GM19099 (cell line): Measurements from ENCODE around the gene COPB2.

Experiments
- POLR2A ChIP-seq: IDR thresholded peaks from 3 replicates; pipeline ENCODE4 v1.6.1; 2011; ENCODE audit warnings: low read depth; ENCODE audit not compliant: insufficient read length; ENCODE audit errors: extremely low read depth

COPB2 gene

DNA sequence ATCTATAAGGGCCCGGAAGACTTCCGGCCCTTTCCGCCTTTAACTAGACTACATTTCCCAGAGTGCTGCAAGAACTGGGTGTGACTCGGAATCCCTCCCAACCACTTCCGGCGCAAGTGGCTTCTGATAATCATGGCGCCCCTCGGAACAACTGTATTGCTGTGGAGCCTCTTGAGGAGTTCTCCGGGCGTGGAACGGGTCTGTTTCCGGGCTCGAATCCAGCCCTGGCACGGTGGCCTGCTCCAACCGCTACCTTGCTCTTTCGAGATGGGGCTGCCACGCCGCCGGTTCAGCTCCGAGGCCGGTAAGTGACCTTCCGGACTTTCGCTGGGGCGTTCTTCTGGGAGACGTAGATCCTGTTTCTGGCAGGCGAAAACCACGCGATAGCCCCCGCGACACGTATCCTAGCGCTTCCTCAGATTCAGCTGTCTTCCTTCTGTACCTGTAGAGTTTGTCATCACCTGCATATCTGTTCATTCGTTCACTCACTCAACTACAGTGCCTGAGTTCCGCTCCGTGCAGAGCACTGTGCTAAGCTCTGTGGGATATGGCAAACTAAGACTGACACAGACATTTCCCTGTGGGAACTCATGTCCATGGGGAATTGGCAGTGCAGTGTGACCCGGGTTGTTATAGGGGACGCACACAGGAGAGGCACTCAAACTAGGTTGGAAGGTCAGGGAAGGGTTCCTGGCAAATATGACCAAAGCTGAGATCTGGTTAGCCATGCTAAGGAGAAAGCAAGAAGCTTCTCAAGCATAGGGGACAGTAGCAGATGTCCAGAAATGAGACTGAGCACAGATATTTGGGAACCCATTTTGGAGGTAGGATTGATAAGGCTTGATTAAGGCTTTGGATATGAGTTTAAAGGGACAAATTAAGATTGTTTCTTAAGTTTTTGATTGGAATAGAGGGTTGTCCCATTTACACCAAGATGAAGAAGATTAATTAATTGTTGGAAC lies 45.3 kb downstream of the COPB2 start, which contains the start of gene MRPS22:
TSS of gene MRPS22 (plus strand) at position 126 of the 962 bp plus-strand sequence. CDS start at position 133, 7 bp downstream.
- peak; percentile 82 for TF ChIP-seq POLR2A

DNA sequence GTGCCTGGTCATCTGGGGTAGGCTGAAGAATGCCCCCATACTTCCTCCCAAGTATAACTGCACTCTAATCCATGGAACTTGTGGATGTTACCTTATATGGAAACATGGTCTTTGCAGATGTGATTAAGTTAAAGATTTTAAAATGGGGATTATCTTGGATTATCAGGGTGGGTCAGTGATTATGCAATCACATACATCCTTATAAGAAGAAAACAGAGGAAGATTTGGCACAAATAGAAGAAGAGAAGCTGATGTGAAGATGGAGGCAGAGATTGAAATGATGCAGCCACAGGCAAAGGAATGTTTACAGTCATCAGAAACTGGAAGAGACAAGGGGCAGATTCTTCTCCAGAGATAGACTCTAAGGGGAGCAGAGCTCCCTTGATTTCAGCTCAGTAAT lies 47.4 kb downstream of the COPB2 start:
- no peak for TF ChIP-seq POLR2A

DNA sequence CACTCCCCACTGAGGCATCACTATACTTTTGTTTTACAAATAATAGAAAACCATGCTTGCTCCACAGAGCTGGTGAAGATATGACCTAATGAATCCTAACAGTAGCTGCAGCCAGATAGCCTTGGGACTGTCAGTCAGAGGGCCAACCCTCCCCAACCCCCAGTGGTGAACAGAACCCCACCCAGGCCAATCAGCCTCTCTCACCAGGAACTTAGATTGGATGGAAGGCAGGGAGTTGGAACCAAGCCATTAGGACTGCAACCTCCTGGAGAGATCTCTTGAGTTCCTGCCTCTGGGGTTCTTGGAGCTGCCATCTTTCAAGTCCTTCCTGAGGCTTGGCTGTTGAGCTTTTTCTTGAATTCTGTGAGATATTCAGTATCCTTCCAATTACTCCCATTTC lies 48.7 kb downstream of the COPB2 start:
- TF ChIP-seq POLR2A = no peak

DNA sequence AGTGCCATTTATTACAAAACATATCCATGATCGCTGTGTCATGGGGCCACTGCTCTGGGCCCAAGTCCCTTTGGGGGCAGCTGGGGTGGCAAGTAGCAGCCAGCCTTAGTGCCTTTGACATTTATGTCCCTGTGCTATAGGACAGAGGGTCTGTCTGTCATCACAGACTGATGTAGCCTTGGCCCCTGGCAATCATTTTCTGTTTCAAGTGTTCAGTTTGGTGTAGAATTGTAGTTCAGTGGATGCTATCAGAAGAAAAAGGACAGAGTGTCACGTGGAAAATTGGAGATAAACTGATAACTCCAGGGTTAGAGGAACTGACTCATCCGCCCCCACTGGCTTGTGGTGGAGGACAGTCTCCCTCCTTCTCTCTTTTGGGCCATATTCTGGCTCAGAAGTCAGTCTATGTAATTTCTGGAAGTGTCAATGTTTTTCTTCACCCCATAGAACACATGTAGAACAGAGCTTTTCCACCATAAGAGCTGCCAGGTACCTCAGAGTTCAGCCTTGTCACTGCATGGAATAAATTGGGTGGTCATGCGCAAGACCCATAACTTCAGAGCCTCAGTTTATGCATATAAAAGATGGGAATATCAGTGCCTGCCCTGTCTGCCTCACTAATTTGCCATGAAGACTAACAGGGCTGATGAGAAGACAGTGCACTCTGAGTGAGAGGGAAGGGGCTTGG lies 50.1 kb downstream of the COPB2 start:
- TF ChIP-seq POLR2A = no peak

DNA sequence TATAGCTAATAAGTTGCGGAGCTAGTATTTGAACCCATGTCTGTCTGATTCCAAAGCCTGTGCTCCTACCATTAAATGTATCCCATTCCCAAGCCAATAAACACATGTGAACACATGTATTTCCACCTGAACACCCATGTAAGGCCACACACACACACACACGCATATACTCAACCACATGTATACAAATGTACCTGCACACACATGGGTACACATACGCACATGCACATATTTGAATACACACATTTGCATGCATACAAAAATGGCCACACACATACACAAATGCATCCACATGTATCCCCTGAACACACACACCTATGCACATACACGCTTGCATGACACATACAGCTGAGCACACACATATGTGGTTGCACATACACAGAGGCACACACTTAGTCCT lies 51.0 kb downstream of the COPB2 start:
- no peak for TF ChIP-seq POLR2A

DNA sequence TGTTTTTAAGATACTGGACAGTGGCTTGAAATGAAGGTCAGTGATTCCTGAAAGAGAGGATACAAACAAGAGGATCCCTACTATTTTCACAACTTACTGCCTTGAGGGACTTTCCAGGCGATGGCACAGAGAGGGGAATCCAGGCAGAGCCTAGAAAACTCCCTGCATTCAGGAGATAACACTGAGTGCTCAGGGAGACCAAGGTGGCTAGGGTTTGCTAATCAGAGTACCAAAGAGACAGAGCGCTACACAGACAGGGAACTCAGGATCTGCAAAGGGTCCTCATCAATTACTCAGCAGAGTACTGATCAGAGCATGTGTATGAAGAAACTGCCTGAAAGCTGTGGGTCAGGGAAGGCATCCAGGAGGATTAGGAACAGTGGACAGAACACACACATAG lies 57.4 kb downstream of the COPB2 start:
- no peak for TF ChIP-seq POLR2A

DNA sequence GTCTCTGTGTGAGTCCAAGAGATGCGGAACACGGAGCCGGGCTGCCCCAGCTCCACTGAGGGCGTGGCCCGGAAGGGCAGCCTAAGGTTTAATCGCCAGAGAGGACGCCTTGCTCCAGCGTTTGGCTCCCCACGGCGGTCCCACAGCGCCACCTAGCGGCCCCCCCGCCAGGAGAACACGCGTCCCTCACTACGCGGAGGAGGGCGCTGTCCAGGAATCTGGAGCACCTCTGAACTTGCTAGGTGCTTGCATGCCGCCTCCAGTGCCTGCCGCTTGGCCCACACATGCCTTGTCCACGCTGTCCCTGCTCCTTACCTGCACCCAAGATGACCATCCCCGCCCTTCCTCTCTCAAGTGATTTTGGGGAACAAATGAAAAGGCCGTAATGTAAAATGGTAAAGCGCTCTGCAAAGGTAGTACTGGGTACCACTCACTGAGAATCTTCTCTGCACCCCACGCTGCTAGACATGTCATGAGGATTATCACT lies 60.0 kb downstream of the COPB2 start:
- TF ChIP-seq POLR2A = no peak

DNA sequence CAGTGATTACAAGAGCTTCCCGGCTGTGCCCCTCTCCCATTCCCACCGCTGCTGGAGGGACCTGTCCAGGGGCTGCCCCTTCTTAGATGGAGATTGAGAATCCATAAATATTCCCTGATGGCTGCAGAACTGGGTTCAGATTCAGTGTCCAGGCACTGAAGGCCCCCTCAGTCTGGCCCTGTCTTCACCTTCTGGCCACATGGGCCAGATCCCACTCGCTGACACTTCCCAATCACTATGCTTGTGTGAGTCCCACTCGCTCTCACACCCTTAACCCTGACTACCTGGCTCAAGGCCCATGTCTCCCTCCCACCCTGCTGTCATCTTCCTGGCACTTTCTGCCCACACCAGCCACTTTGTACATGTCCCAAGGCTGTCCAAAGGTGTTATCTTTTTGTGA lies 61.1 kb downstream of the COPB2 start:
- no peak for TF ChIP-seq POLR2A

DNA sequence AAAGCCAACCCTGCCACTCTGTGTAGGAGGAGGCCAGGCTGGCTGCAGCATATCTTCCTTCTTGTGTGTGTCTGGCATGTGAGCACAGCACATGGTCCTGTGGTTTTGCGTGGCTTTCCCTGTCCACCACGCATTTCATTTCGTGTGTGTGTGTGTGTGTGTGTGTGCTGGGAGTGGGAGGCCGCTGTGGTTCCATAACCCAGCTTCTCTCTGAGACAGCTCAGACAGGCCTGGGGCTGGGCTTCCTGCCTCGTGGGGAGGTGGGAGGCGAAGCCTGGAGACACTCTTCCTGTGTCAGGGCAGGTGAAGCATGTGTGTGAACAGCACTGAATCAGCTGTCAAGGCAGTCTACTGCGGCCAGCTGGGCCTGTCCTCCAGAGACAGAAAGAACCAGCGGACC lies 61.6 kb downstream of the COPB2 start:
- TF ChIP-seq POLR2A = no peak

DNA sequence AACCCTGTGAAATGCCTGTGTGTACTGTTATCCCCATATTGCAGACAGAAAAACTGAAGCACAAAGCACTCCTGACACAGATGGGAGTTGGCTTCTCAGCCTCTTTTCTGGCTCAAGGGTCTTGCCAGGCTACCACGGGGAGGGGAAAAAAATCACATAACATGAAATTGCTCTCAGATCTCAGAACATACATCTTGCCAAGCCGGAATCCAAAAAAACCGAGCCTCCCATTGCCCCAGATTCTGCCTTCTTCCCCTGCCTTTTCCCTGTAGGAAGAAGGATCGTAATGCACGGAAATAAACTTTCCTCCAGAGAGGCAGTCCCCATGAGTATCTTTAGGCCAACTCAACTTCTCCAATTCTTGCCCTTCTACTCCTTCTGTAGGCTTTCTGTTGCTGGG lies 62.2 kb downstream of the COPB2 start:
- no peak for TF ChIP-seq POLR2A

DNA sequence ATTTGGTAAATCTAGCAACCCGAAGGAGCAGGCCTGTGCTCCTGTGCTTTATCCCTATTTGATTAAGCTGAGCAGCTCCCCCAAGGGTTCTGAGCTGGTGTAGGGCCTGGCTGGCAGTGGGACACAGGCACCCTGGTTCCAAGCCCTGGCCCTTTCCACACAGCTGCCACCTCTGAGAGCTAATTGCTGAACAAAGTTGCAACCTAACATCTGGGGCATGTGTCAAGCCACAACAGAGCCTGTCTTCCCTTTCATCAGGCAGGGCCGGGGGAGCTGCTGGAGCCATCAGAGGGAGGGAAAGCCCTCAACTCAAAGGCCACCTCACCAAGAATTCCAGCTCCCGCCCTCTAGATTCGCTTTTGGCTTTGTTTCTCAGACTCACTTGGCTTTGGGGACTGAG lies 62.7 kb downstream of the COPB2 start:
- no peak for TF ChIP-seq POLR2A

DNA sequence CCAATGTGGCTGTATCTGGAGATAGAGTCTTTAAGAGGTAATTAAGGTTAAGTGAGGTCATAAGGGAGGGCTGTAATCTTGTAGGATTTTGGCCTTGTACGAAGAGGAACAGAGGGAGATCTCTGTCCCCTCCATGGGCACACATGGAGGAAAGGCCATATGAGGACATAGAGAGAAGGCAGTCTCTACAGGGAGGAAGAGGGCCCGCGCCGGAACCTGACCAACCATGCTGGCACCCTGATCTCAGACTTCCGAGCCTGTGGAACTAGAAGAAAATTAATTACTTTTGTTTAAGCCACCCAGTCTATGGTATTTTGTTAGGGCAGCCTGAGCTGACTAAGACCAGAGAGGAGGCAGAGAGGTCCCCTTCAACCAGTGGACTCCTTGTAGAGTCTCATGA lies 63.3 kb downstream of the COPB2 start:
- no peak for TF ChIP-seq POLR2A

DNA sequence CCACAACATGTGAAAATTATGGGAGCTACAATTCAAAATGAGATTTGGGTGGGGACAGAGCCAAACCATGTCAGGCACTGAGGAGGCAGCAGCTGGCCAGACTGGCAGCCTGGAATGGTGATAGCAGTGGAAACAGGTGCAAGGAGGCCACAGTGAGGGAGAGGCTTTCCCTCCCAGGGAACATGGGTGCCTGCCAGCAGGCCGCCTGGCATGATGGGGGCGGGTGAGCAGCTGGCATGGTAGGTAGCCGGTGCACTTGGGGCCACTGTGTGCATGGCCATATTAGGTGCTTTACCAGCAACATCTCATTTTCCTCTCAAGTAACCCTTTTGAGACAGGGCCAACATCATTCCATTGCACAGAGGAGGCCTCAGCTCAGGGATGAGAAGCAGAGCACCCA lies 63.9 kb downstream of the COPB2 start:
- TF ChIP-seq POLR2A = no peak

DNA sequence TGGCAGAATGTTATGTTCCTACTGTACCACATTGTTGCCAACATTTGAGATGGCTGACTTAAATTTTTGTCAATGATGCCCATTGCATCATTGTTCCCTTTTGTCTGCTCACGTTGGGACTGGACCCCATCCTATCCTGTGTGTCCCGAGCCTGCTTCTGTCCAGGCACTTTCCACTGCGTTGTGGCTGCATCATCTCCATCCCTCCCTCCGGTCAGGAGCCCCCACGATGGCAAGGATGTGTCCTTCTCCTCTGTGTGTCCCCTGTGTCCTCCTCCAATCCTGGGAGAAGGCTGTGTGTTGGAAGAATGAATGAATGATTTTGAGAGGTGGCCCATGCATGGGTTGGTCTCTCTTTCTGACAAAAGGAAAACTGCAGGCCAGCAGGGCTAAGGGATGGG lies 65.0 kb downstream of the COPB2 start:
- TF ChIP-seq POLR2A = no peak

DNA sequence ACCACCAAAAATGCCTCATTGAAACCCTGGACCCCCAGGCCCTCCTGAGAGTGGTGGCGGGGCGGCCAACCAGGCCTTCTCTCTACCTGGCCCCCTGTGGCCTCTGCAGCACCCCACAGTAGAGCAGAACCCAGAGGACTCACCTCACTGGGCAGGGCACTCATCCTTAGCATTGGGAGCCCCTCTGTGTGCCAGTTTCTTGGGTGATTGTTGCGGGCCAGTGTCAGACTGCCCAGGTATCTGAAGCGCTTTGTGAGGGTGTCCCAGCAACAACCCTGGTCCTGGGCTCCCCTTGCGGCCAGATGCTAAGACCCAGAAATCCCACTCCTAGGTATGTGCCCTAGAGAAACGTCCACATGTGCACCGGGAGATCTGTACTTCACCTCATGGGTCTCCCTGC lies 66.3 kb downstream of the COPB2 start:
- no peak for TF ChIP-seq POLR2A

DNA sequence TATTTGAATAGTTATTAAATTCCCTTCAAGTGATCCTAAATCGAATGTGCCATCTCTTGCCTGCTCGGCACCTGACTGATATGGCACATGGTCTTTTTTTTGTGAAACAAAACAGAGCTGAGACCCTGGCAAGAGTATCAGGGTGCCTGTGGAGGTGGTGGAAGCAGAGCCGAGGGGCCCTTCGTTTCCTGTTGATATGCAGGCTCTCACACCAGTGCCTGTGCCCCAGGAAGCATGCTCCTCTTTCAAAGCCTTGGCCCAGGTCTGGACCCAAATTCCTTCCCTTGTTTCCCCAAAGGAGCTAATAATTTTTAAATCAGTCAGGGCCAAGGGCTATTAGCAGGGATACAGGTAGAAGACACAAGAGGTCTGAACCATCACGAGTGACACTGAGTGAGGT lies 67.1 kb downstream of the COPB2 start:
- no peak for TF ChIP-seq POLR2A
